ENCODE results near the gene TRMT112.

TRMT112 gene

GRCh38 chr11:64351136-64351631, 33.8 kb upstream of the TRMT112 start:
- DNase-seq (ENCODE audit: low spot score) = no peak

- no peak for DNase-seq (ENCODE audit: low spot score)
These were observed 32.0 kb upstream of the TRMT112 start for GRCh38 chr11:64349404-64349803.

- DNase-seq (ENCODE audit: low spot score) = no peak
These were observed 31.6 kb upstream of the TRMT112 start for GRCh38 chr11:64349025-64349387.

GRCh38 chr11:64348383-64349024, 31.1 kb upstream of the TRMT112 start:
- DNase-seq (ENCODE audit: low spot score) = no peak

GRCh38 chr11:64347193-64347867, 30.0 kb upstream of the TRMT112 start:
- DNase-seq (ENCODE audit: low spot score) = no peak

GRCh38 chr11:64344787-64345186, 27.4 kb upstream of the TRMT112 start:
- DNase-seq (ENCODE audit: low spot score) = no peak

- no peak for DNase-seq (ENCODE audit: low spot score)
These were observed 26.6 kb upstream of the TRMT112 start for GRCh38 chr11:64343767-64344559.

GRCh38 chr11:64342869-64343745, 25.7 kb upstream of the TRMT112 start:
- no peak for DNase-seq (ENCODE audit: low spot score)

- DNase-seq (ENCODE audit: low spot score) = peak; percentile 85
These were observed 24.8 kb upstream of the TRMT112 start for GRCh38 chr11:64341851-64342791.

GRCh38 chr11:64341429-64341828, 24.1 kb upstream of the TRMT112 start:
- DNase-seq (ENCODE audit: low spot score) = no peak

GRCh38 chr11:64340671-64341335, 23.4 kb upstream of the TRMT112 start:
- DNase-seq (ENCODE audit: low spot score) = peak; percentile 66

- peak; percentile 91 for DNase-seq (ENCODE audit: low spot score)
These were observed 22.5 kb upstream of the TRMT112 start, which contains the start of gene CCDC88B for GRCh38 chr11:64339754-64340408. TSS of gene CCDC88B (plus strand) at chr11:64340204. CDS start at chr11:64340267, 63 bp downstream.

GRCh38 chr11:64339286-64339685, 21.9 kb upstream of the TRMT112 start:
- no peak for DNase-seq (ENCODE audit: low spot score)

- no peak for DNase-seq (ENCODE audit: low spot score)
These were observed 21.4 kb upstream of the TRMT112 start for GRCh38 chr11:64338716-64339115.

GRCh38 chr11:64337538-64338249, 20.3 kb upstream of the TRMT112 start:
- DNase-seq (ENCODE audit: low spot score) = no peak

GRCh38 chr11:64334764-64335735, 17.7 kb upstream of the TRMT112 start:
- DNase-seq (ENCODE audit: low spot score) = no peak

GRCh38 chr11:64333556-64333955, 16.2 kb upstream of the TRMT112 start:
- no peak for DNase-seq (ENCODE audit: low spot score)

Data from CD4-positive, alpha-beta T cell treated with Interleukin-6 at 100 ng/mL for 8 hours (primary cell).